Liver (tissue), 9 donors: Measurements from ENCODE around the gene DAPP1. TPM values are rescaled to one million over a fixed set of nuclear protein-coding genes. Genes with fewer than 3 reads are reported as not detected.

Experiments used
- DNase-seq: peaks from one replicate; pipeline ENCODE4 v3.0.0-alpha.2; 2017; ENCODE audit warnings: low spot score
- H3K27ac ChIP-seq, 2 donors: one replicate each; pipeline ENCODE4 v1.7.0; 2013; ENCODE audit warnings: inconsistent platforms in 2 of 2, low read length in 2 of 2, control low read depth in 1 of 2, low read depth in 1 of 2, mild to moderate bottlenecking in 1 of 2
- H3K27me3 ChIP-seq, 4 donors: one replicate each; pipeline versions ENCODE4 v1.6.1 to v1.7.0; 2013; ENCODE audit warnings: low read length in 3 of 4, inconsistent platforms in 1 of 4, mild to moderate bottlenecking in 1 of 4, moderate library complexity in 1 of 4; ENCODE audit not compliant: control insufficient read depth in 4 of 4, insufficient read depth in 4 of 4
- H3K36me3 ChIP-seq, 4 donors: one replicate each; pipeline versions ENCODE4 v1.6.1 to v1.7.0; 2013; ENCODE audit warnings: low read length in 3 of 4, mild to moderate bottlenecking in 3 of 4, low read depth in 1 of 4, moderate library complexity in 1 of 4; ENCODE audit not compliant: control insufficient read depth in 4 of 4, insufficient read depth in 3 of 4
- H3K4me1 ChIP-seq, 4 donors: one replicate each; pipeline versions ENCODE4 v1.6.1 to v1.7.0; 2013; ENCODE audit warnings: low read length in 3 of 4, mild to moderate bottlenecking in 3 of 4, moderate library complexity in 1 of 4; ENCODE audit not compliant: control insufficient read depth in 4 of 4, insufficient read depth in 4 of 4
- H3K4me3 ChIP-seq, 3 donors: one replicate each; pipeline versions ENCODE4 v1.6.1 to v1.7.0; 2013; ENCODE audit warnings: low read length in 3 of 3, control low read depth in 1 of 3, low read depth in 1 of 3, mild to moderate bottlenecking in 1 of 3
- H3K9ac ChIP-seq, 2 donors: one replicate each; pipeline ENCODE4 v1.7.0; 2013; ENCODE audit warnings: low read length in 2 of 2, mild to moderate bottlenecking in 2 of 2, moderate library complexity in 2 of 2, control low read depth in 1 of 2, low read depth in 1 of 2
- H3K9me3 ChIP-seq, 4 donors: one replicate each; pipeline versions ENCODE4 v1.6.1 to v1.7.0; 2013; ENCODE audit warnings: low read length in 3 of 4; ENCODE audit not compliant: control insufficient read depth in 4 of 4
- ATF3 ChIP-seq: IDR thresholded peaks from 2 replicates; pipeline ENCODE4 v1.6.1; 2016; ENCODE audit warnings: antibody characterized with exemption
- CTCF ChIP-seq: fragments of 150-350 bp; IDR thresholded peaks from 2 replicates; pipeline ENCODE4 v1.5.1; 2017; ENCODE audit warnings: improper control_type of control experiment, low read depth, low read length; ENCODE audit not compliant: missing input control
- GABPA ChIP-seq, 2 donors: IDR thresholded peaks in 1 of 2; conservative IDR thresholded peaks in 1 of 2; 2 replicates each; pipeline ENCODE4 v1.6.1; 2016; ENCODE audit warnings: antibody characterized with exemption in 2 of 2, mild to moderate bottlenecking in 1 of 2, moderate library complexity in 1 of 2
- HNF4A ChIP-seq, 2 donors: conservative IDR thresholded peaks; 2 replicates each; pipeline ENCODE4 v1.6.1; 2016; ENCODE audit warnings: antibody characterized with exemption in 2 of 2, mild to moderate bottlenecking in 2 of 2
- HNF4G ChIP-seq: IDR thresholded peaks from 2 replicates; pipeline ENCODE4 v1.6.1; 2016; ENCODE audit warnings: antibody characterized with exemption
- JUND ChIP-seq, 2 donors: IDR thresholded peaks; 2 replicates each; pipeline ENCODE4 v1.6.1; 2016; ENCODE audit warnings: antibody characterized with exemption in 2 of 2
- NR2F2 ChIP-seq: IDR thresholded peaks from 2 replicates; pipeline ENCODE4 v1.6.1; 2016; ENCODE audit warnings: antibody characterized with exemption
- TAF1 ChIP-seq: conservative IDR thresholded peaks from 2 replicates; pipeline ENCODE4 v1.6.1; 2016; ENCODE audit warnings: antibody characterized with exemption, mild to moderate bottlenecking
- YY1 ChIP-seq: IDR thresholded peaks from 2 replicates; pipeline ENCODE4 v1.6.1; 2016; ENCODE audit warnings: antibody characterized with exemption, mild to moderate bottlenecking
- ZBTB33 ChIP-seq: IDR thresholded peaks from 2 replicates; pipeline ENCODE4 v1.6.1; 2016; ENCODE audit warnings: antibody characterized with exemption
- WGBS: extraction: QIAGEN DNeasy Blood & Tissue Kit; methylation state at CpG from one replicate; pipeline ENCODE4 v1.1.7; 2013; 5-methylcytosine and 5-hydroxymethylcytosine counted together
- polyA plus RNA-seq, 2 donors: library from polyadenylated mRNA; stranded (reverse) in 1 of 2; unstranded in 1 of 2; fragments of 200-250 nt in 1 of 2; fragments of >200 nt in 1 of 2; fragmentation: Nextera tagmentation in 1 of 2; extraction: Ambion mirVana in 1 of 2; gene quantifications; one replicate each; pipeline versions ENCODE4 v1.2.1 to v1.2.3, GENCODE V29; 2013 to 2015
- total RNA-seq, 2 donors: library from RNA; depleted of rRNA; stranded (reverse); fragments of >200 nt; gene quantifications; one replicate each; pipeline ENCODE4 v1.2.3, GENCODE V29; 2014
- donor health status: healthy.
- donor health status: healthy.
- donor health status: healthy.
- donor health status: healthy.
- donor health status: healthy.

The DAPP1 gene
- total and polyA plus RNA-seq, 4 donors = 0.53 to 4.8 (median 0.91) TPM

- TF ChIP-seq CTCF (no peak), TAF1 (no peak), JUND (IDR thresholded peaks at IDR 0.05) (no peak)
Observed at GRCh38 chr4:99853999-99854398, 37.4 kb downstream of the DAPP1 start (continued).

- no peak overlapping the region for H3K4me3 ChIP-seq
- H3K4me1 ChIP-seq = no peaks in the 10 kb centered on the region
- no peak overlapping the region for H3K9ac ChIP-seq
- H3K27ac ChIP-seq = no peak overlapping the region
- 56% methylated on average over 1 of the region's 1 CpG for WGBS
- H3K36me3 ChIP-seq = no peaks in the 10 kb centered on the region
- peaks cover 0 to 2% (median 0%) of the 10 kb centered on the region in 4 donors for H3K27me3 ChIP-seq
- no peak for TF ChIP-seq GABPA (IDR thresholded peaks at IDR 0.05 in 1 of 2, conservative IDR thresholded peaks at IDR 0.05 in 1 of 2)
- no peaks in the 10 kb centered on the region for H3K9me3 ChIP-seq
- no peak for DNase-seq
Observed at GRCh38 chr4:99855678-99856077, 39.1 kb downstream of the DAPP1 start.

GRCh38 chr4:99856166-99856565, 39.5 kb downstream of the DAPP1 start:
- WGBS = 64% methylated on average over 1 of the region's 1 CpG
- no peak for DNase-seq
- TF ChIP-seq ATF3 (no peak), HNF4G (no peak), ZBTB33 (no peak), CTCF (no peak), YY1 (no peak), TAF1 (no peak), NR2F2 (no peak), GABPA (IDR thresholded peaks at IDR 0.05 in 1 of 2, conservative IDR thresholded peaks at IDR 0.05 in 1 of 2) (no peak), HNF4A (conservative IDR thresholded peaks at IDR 0.05) (no peak)
- Histone ChIP-seq H3K4me1 (no peaks in the 10 kb centered on the region), H3K36me3 (no peaks in the 10 kb centered on the region), H3K4me3 (no peak overlapping the region), H3K9ac (no peak overlapping the region), H3K9me3 (no peaks in the 10 kb centered on the region), H3K27me3 (peaks cover 0 to 2% (median 0%) of the 10 kb centered on the region in 4 donors), H3K27ac (peak overlapping the region; percentile 9 to 61)
